Stomach (tissue), 9 donors: Measurements from ENCODE around the gene ZNF787. TPM values are rescaled to one million over a fixed set of nuclear protein-coding genes. Genes with fewer than 3 reads are reported as not detected.

Experiments
- DNase-seq, 2 donors: peaks; one replicate each; pipeline versions ENCODE4 v3.0.0 to v3.0.0-alpha.2; 2013 to 2019
- H3K27ac ChIP-seq, 5 donors: fragments of 200-600 bp in 4 of 5; sonication (generic) in 4 of 5; one replicate each; pipeline ENCODE4 v1.5.1; 2013 to 2019; ENCODE audit warnings: mild to moderate bottlenecking in 1 of 5, moderate library complexity in 1 of 5
- H3K27me3 ChIP-seq, 3 donors: fragments of 200-600 bp; sonication (generic); one replicate each; pipeline ENCODE4 v1.5.1; 2017 to 2019; ENCODE audit warnings: mixed run types in 1 of 3
- H3K36me3 ChIP-seq, 4 donors: fragments of 200-600 bp; sonication (generic); 1 replicate in 3 of 4; 2 replicates in 1 of 4; pipeline ENCODE4 v1.5.1; 2016 to 2019
- H3K4me1 ChIP-seq, 4 donors: fragments of 200-600 bp; sonication (generic); one replicate each; pipeline ENCODE4 v1.5.1; 2016 to 2019
- H3K4me3 ChIP-seq, 4 donors: fragments of 200-600 bp; sonication (generic) in 3 of 4; one replicate each; pipeline ENCODE4 v1.5.1; 2016 to 2019; ENCODE audit warnings: mild to moderate bottlenecking in 1 of 4
- H3K9me3 ChIP-seq, 4 donors: fragments of 200-600 bp; sonication (generic); one replicate each; pipeline ENCODE4 v1.5.1; 2016 to 2019
- CTCF ChIP-seq, 7 experiments: fragments of 450-650 bp in 4 of 7; fragments of 200-600 bp in 3 of 7; sonication (generic) in 3 of 7; IDR thresholded peaks; one replicate each; pipeline ENCODE4 v1.5.1; 2016 to 2019; ENCODE audit warnings: antibody characterized with exemption in 7 of 7, control low read depth in 2 of 7, mild to moderate bottlenecking in 1 of 7
- EP300 ChIP-seq: sonication (generic); formaldehyde crosslinking; IDR thresholded peaks from one replicate; pipeline ENCODE4 v1.6.1; 2017; ENCODE audit warnings: antibody characterized with exemption
- POLR2A ChIP-seq, 4 donors: fragments of 450-650 bp; IDR thresholded peaks; one replicate each; pipeline ENCODE4 v1.6.1; 2016; ENCODE audit warnings: antibody characterized with exemption in 4 of 4, control low read depth in 2 of 4, mild to moderate bottlenecking in 1 of 4, moderate library complexity in 1 of 4
- POLR2AphosphoS5 ChIP-seq, 3 donors: sonication (generic); formaldehyde crosslinking; IDR thresholded peaks; one replicate each; pipeline ENCODE4 v1.6.1; 2016; ENCODE audit warnings: antibody characterized with exemption in 3 of 3
- WGBS, 5 donors: extraction: QIAGEN DNeasy Blood & Tissue Kit in 3 of 5; methylation state at CpG; one replicate each; pipeline versions ENCODE4 v1.1.5 to v1.1.7; 2013 to 2018; 5-methylcytosine and 5-hydroxymethylcytosine counted together
- intact Hi-C: fragments of 100-400 bp; cut with DNase I; formaldehyde crosslinking; loops from one replicate; pipeline ENCODE4 v1.15.1; 2023; ENCODE audit warnings: low total_unique reads
- polyA plus RNA-seq, 3 donors: library from polyadenylated mRNA; stranded (reverse); fragments of 200-250 nt; gene quantifications; one replicate each; pipeline ENCODE4 v1.2.3, GENCODE V29; 2013
- total RNA-seq, 5 donors: library from RNA; depleted of rRNA; stranded (reverse); fragments of >200 nt; gene quantifications; one replicate each; pipeline versions ENCODE4 v1.1.0 to v1.2.3, GENCODE V29; 2014 to 2016
- donor health status: healthy with polysubstance abuse.
- donor health status: Bipolar disorder and iron deficiency.
- donor health status: healthy.

The ZNF787 gene
- total and polyA plus RNA-seq, 8 donors: 2.7 to 77.3 (median 27.2) TPM

- Histone ChIP-seq H3K36me3 (peaks cover 16 to 48% (median 41%) of the 10 kb centered on the region in 4 donors), H3K27me3 (peaks cover 0 to 15% (median 0%) of the 10 kb centered on the region in 3 donors), H3K4me3 (no peak overlapping the region), H3K4me1 (peaks cover 10 to 23% (median 11%) of the 10 kb centered on the region in 4 donors), H3K27ac (no peak overlapping the region), H3K9me3 (no peaks in the 10 kb centered on the region)
- DNase-seq: no peak
- 70 to 82% (median 71%) methylated on average over 18 of the region's 18 CpGs for WGBS, 5 donors
- no peak for TF ChIP-seq POLR2AphosphoS5 (IDR thresholded peaks at IDR 0.05)
- intact Hi-C loops: no loop called here
Observed at GRCh38 chr19:56084835-56085536, 36.1 kb downstream of the ZNF787 start.

GRCh38 chr19:56083668-56084067, 37.4 kb downstream of the ZNF787 start:
- Histone ChIP-seq H3K27ac (no peak overlapping the region), H3K9me3 (no peaks in the 10 kb centered on the region), H3K27me3 (peaks cover 0 to 15% (median 0%) of the 10 kb centered on the region in 3 donors), H3K4me1 (peaks cover 10 to 21% (median 11%) of the 10 kb centered on the region in 4 donors), H3K36me3 (peaks cover 8 to 34% (median 28%) of the 10 kb centered on the region in 4 donors), H3K4me3 (no peak overlapping the region)
- DNase-seq: no peak
- intact Hi-C loops: no loop called here
- TF ChIP-seq POLR2AphosphoS5 (IDR thresholded peaks at IDR 0.05) (no peak), CTCF (IDR thresholded peaks at IDR 0.05) (no peak)
- 49 to 62% (median 52%) methylated on average over 8 to 9 of the region's 9 CpGs for WGBS, 5 donors

DNA sequence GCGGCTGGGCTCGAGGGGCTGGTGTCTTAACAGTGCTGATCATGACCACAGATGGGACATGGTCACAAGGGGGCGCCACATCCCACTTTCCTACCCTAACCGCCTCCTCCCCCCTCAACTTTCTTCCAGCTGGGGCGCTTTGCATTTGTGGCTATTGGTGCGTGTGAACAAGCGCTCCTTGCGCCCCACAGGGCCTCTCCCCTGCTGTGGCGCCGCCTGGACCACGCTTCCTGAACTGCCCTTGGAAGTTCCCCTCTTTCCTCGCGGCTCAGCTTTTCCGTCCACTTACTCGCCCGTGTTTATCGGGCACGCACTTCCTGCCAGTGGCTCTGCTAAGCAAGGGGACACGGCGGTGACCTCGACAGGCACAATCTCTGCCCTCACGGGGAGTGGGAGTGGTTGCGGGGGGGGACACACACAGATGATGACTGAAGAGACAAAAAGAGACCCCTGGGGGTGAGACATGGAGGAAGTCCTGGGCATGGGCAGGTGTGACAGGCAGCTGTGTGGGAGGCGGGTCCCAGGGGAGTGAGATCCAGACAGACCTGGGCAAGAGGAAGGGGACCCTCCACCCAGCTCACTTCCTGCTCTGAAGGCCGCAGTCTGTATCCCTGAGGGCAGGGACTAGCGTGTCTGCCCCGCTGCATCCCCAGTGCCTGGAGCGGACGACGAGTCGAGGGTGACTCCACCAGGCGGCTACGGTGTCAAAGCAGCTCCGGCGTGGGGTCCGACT, 40.3 kb downstream of the ZNF787 start:
- Histone ChIP-seq H3K36me3 (peaks cover 0 to 7% (median 3%) of the 10 kb centered on the region in 4 donors), H3K27me3 (peaks cover 0 to 15% (median 0%) of the 10 kb centered on the region in 3 donors), H3K27ac (peak overlapping the region in 1 of 5 donors; percentile 26), H3K9me3 (no peaks in the 10 kb centered on the region), H3K4me3 (peak overlapping the region; percentile 34 to 45 (median 38)), H3K4me1 (peaks cover 10 to 24% (median 11%) of the 10 kb centered on the region in 4 donors)
- 3 to 5% (median 4%) methylated on average over 30 to 36 of the region's 36 CpGs for WGBS, 5 donors
- intact Hi-C loops: no loop called here
- DNase-seq: peak; percentile 86 to 90
- peak in 1 of 3 donors; percentile 38 for TF ChIP-seq POLR2AphosphoS5 (IDR thresholded peaks at IDR 0.05)
- TF ChIP-seq CTCF (IDR thresholded peaks at IDR 0.05): peak in 5 of 7 experiments; percentile 32 to 48 (median 36)
- TF ChIP-seq POLR2A (IDR thresholded peaks at IDR 0.05): no peak

DNA sequence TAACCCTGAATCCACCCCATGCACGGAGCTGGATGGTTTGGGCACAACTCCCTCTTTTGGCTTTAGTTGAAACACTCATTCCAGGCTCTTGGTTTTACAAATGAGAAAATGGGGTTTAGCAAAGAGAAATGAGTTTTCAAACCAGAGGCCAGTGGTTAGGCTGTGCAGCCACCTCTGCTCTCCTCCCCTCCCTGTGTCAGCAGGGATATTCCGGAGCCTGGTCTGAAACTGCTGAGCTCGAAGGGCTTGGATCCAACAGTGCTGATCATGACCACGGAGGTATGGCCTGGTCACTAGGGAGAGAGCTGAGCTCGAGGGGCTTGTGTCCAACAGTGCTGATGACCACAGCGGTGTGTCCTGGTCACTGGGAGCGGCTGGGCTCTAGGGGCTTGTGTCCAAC, 41.5 kb downstream of the ZNF787 start:
- Histone ChIP-seq H3K4me1 (peaks cover 10 to 19% (median 11%) of the 10 kb centered on the region in 4 donors), H3K9me3 (no peaks in the 10 kb centered on the region), H3K36me3 (no peaks in the 10 kb centered on the region), H3K27me3 (peaks cover 0 to 15% (median 0%) of the 10 kb centered on the region in 3 donors), H3K27ac (no peak overlapping the region), H3K4me3 (no peak overlapping the region)
- TF ChIP-seq POLR2A (IDR thresholded peaks at IDR 0.05): no peak
- no peak for TF ChIP-seq CTCF (IDR thresholded peaks at IDR 0.05)
- TF ChIP-seq POLR2AphosphoS5 (IDR thresholded peaks at IDR 0.05): no peak
- TF ChIP-seq EP300: no peak
- 50 to 61% (median 59%) methylated on average over 4 to 7 of the region's 7 CpGs for WGBS, 5 donors
- intact Hi-C loops: loop anchor here (5.0 to 10.0 kb wide), 2 partner anchors 93 to 245 kb away; no protein-coding TSS in a partner anchor
- DNase-seq: no peak
